ENCODE data around the gene DIS3L2. TPM values are rescaled to one million over a fixed set of nuclear protein-coding genes. Genes with fewer than 3 reads are reported as not detected.

Gene DIS3L2
- total and polyA plus RNA-seq, 2 of the 4 experiments (the other 2 are of a cell fraction): 14.7 to 19.2 TPM

DNA sequence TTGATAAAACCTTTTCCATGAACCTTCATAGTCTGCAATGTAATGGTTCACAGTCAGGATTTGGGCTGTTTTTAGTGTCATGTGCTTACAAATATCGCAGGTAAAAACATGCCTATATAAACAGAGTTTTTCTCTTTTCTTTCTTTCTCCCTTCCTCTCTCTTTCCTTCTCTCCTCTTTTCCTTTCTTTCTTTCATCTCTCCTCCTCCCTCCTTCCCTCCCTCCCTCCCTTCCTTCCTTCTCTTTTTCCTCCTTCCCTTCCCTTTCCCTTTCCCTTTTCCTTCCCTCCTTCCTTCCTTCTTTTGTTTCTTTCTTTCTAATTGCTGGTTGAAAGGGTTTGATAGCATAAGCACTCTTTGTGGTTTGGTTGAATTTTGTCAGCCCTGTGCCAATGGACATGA is 25.7 kb upstream of the DIS3L2 start:
- in situ Hi-C loops (cut with MboI; ENCODE audit: low sequenced_read_pairs): no loop called here
- Histone ChIP-seq H4K5ac (ENCODE audit: low read depth, low read length) (no peak overlapping the region), H2AK9ac (replicated peaks; ENCODE audit: low read depth, low read length, poor library complexity) (no peak overlapping the region), H3K9me3 (ENCODE audit: control insufficient read depth, insufficient read depth, low read length) (no peaks in the 10 kb centered on the region), H4K8ac (ENCODE audit: low read depth in 2 of 2, low read length in 2 of 2) (no peak overlapping the region), H3K4ac (ENCODE audit: low read depth, low read length) (no peak overlapping the region), H3K4me2 (ENCODE audit: low read depth, low read length) (no peak overlapping the region), H3K14ac (replicated peaks; ENCODE audit: low read depth, low read length) (no peak overlapping the region), H2AFZ (replicated peaks; ENCODE audit: low read length, poor library complexity) (no peak overlapping the region), H2BK15ac (ENCODE audit: low read depth, low read length) (no peak overlapping the region), H3K23ac (ENCODE audit: low read depth, low read length) (no peak overlapping the region), H2BK20ac (ENCODE audit: low read depth, low read length) (no peak overlapping the region), H4K91ac (ENCODE audit: insufficient read depth, low read depth, low read length) (no peak overlapping the region), H3K18ac (ENCODE audit: low read depth, low read length) (no peak overlapping the region), H2AK5ac (ENCODE audit: low read depth, low read length) (no peak overlapping the region), H3K27ac (ENCODE audit: insufficient read depth, low read length) (no peak overlapping the region), H4K20me1 (ENCODE audit: insufficient read depth, low read length) (no peaks in the 10 kb centered on the region), H3K56ac (ENCODE audit: extremely low read depth, insufficient read depth, low read length) (no peak overlapping the region), H2BK120ac (ENCODE audit: low read depth, low read length) (no peak overlapping the region), H3K9me1 (ENCODE audit: insufficient read depth, low read length) (no peaks in the 10 kb centered on the region; the same call in 1 of the 2 replicates), H2BK5ac (ENCODE audit: low read depth, low read length, poor library complexity, severe bottlenecking) (no peak overlapping the region), H3K4me3 (ENCODE audit: insufficient read depth, low read depth, low read length) (no peak overlapping the region), H3K4me1 (ENCODE audit: control insufficient read depth, insufficient read depth, low read length) (no peaks in the 10 kb centered on the region), H3K27me3 (ENCODE audit: control insufficient read depth, insufficient read depth, low read length) (peaks cover 39% of the 10 kb centered on the region), H3K9ac (ENCODE audit: low read depth, low read length) (no peak overlapping the region), H3K79me1 (ENCODE audit: low read depth in 1 of 2, low read length in 2 of 2) (no peaks in the 10 kb centered on the region), H3K36me3 (ENCODE audit: control insufficient read depth, insufficient read depth, low read length) (no peaks in the 10 kb centered on the region)
- no peak for ATAC-seq (ENCODE audit: low read depth)
- BruUV-seq (replicated peaks): no TSS peak
- intact Hi-C loops (cut with micrococcal nuclease): no loop called here
- no CpG with 5 or more reads among the region's 1 CpG for WGBS, 2 experiments (ENCODE audit: extremely low coverage in 2 of 2, insufficient read length in 1 of 2)
- no peak for TF ChIP-seq FOS (IDR thresholded peaks at IDR 0.05; ENCODE audit: low read depth, low read length)
- DNase-seq: no peak
- dilution Hi-C loops (cut with HindIII; ENCODE audit: low sequenced_read_pairs, unreplicated experiment): no loop called here
- ChIA-PET CTCF (no interaction called here), POLR2A (ENCODE audit: unreplicated experiment) (no interaction called here)
